NCI-H2227 (cell line): ENCODE measurements around the gene IMMP1L.
A peak's percentile ranks its signal among the peaks of the same experiment; 100 is the strongest.
"Not testable (repeated sequence)": the region's sequence is repeated elsewhere in the genome, so short reads cannot be mapped to it uniquely, and the experiment has no call there.

Experiments
- DNase-seq: peaks from one replicate; lab custom pipeline; 2025; ENCODE audit not compliant: unreplicated experiment; lab: John Stamatoyannopoulos, UW

IMMP1L gene, protein sequence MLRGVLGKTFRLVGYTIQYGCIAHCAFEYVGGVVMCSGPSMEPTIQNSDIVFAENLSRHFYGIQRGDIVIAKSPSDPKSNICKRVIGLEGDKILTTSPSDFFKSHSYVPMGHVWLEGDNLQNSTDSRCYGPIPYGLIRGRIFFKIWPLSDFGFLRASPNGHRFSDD

DNA sequence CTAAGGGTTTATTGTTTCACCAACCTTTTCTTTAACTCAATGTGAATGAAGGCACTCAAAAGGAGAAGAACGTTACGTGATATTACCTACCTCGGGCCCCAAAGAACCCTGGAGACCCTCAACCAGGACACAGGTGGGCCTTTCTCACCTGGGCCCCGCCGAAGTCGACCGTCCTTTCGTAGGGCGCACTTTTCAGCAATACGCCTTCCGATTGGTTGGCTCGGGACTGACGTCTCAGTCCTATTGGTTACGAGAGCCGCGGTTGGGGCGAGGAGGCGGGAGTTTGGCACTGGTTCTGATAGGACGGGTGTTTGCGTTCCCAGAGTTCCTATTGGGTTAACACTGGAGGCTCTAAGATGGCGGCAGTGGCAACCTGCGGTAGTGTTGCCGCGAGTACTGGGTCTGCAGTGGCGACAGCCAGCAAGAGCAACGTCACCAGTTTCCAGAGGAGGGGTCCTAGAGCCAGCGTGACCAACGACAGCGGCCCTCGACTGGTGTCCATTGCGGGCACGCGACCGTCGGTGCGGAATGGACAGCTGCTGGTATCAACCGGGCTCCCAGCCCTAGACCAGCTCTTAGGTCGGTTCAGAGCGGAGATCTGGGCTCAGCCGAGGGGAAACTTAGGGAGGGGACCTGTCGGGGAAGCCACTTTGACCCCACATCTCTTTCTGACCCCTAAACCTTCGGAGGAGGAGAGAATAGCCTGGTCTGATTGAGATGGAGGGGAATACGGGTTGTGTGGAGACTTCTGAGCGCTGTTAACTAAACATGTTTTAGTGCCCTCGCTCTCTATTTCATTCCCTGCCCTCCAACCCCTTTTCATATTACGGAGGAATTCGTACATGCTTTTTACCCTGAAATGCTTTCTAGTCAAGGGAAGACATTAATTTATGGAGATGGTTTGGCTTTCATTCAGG, at the start of gene IMMP1L, which contains the start of gene ELP4:
Gene IMMP1L, minus strand, starts transcription at position 194 of the 917 bp plus-strand sequence. CDS start 46,346 bp downstream, outside the sequence.
Gene ELP4, plus strand, starts transcription at position 339 of the 917 bp plus-strand sequence. Its CDS starts 18 bp downstream, at position 357.
- peak; percentile 99 for DNase-seq

DNA sequence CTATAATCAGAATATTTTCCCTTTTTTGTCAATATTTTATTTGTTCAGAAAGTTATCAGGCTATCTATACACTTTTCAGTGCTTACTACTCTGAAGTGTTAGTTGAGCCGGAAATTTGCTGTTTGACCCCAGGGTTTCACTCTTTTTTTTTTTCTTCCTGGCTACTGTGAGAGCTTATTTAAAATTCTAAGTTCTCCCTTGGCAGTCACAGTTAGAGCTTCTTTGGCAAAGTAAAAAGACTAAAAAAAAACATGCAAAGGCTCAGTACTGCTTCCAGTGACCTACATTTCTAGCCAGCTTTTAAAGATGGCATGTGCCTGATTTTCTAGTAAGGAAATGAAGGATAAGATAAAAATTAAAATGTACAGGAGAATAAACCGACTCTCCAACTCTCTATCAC, 48.6 kb upstream of the IMMP1L start:
- no peak for DNase-seq

DNA sequence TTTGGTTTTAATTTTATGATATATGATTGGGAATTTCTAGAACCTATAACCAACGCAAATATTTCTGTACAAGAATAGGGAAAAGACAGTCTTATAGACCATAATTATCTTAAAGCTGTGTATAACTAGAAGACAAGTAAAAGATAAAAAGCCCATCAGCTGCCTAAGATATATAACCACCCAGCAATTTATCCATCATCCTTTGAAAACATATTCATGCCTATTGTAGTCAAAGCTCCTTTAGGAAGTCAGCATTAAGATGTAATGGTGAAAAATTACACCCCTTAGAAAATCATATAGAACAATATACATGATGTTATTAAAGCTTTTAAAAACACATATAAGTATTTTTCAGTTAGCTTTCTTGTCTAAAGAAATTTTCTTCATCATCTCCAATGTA, 46.5 kb upstream of the IMMP1L start:
- DNase-seq = peak; percentile 27

DNA sequence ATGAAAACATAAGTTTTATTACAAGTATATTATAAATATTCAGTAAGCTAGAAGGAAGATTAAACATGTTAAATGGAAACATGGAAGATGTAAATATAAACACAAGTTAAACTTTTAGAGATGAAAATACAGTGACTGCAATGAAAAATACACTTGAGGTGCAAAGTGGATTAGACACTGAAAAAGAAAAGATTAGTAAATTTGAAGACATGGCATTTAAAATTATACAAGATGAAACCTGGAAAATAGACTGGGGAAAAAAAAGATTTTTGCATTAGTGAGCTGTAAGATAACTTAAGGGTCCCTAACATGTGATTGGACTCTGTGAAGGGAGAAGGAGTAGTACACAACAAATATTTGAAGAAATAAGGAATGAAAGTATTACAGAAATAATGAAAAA, 33.4 kb upstream of the IMMP1L start:
- DNase-seq = no peak

DNA sequence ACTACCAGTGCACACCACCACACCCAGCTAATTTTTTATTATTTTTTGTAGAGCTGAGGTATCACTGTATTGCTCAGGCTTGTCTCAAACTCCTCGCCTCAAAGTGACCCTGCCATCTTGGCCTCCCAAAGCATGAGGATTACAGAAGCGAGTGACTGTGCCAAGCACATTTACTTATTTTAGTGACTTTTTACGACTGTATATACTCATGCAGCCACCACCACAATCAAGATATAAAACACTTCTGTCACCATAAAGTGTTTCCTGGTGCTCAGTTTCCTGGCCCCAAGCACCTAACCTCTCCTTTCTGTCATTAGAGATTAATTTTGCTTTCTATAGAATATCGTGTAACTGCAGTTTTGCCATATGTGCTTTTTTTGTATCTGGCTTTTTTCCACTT, 26.1 kb upstream of the IMMP1L start:
- no peak for DNase-seq

DNA sequence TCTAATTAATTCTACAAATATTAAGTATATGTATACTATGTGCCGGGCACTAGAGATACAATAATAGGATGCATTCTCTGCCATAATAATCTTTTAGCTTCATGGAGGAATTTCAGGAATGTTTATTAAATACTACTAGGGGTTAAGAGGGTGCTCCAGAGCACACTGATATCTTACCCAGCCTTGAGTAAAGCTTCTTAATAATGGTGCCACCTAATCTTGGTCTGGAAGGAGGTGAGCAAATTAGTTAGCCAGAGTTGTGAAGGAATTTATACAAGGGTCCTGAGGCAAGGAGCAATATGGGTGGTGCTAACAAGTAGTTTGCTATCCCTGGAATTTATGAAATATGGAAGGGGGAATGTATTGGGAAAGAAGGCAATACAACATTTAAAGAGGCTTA, 21.9 kb upstream of the IMMP1L start:
- DNase-seq = no peak

DNA sequence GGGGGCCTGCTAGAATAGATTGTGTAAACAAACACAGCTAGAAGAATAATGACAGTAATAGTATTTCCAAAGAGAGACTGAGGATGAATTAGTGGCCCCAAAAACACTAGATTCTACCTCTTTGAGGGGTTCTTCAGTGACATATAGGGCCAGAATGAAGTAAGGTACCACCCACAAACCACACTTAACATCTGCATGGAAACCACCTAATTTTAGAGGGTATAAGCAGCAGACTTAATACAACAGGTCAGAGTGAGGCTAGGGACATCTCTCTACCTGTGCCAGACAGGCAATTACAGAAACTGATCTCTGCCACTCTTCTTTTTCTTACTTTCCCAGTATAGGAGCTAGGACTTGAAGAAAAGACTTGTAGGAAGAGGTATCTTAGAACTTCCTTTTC, 20.3 kb upstream of the IMMP1L start:
- DNase-seq = no peak

DNA sequence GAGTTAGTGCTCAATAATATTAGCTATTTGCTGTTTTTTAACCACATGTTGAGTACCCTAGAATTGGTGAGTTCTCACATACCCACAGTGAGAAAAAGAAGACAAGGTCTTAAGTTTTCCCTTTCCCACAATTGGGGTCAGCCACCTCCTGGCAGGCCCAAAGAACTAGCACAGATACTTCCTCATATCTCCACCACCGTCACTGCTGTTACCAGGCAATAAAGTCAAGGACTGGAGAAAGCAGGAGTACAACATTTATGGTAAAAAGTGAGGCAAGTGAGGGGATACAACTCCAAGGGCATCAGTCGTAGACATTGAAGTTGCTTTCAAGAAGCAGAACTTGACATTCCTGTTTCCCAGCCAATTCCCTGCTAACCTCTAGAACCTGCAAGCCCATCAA, 19.8 kb upstream of the IMMP1L start:
- DNase-seq = no peak

DNA sequence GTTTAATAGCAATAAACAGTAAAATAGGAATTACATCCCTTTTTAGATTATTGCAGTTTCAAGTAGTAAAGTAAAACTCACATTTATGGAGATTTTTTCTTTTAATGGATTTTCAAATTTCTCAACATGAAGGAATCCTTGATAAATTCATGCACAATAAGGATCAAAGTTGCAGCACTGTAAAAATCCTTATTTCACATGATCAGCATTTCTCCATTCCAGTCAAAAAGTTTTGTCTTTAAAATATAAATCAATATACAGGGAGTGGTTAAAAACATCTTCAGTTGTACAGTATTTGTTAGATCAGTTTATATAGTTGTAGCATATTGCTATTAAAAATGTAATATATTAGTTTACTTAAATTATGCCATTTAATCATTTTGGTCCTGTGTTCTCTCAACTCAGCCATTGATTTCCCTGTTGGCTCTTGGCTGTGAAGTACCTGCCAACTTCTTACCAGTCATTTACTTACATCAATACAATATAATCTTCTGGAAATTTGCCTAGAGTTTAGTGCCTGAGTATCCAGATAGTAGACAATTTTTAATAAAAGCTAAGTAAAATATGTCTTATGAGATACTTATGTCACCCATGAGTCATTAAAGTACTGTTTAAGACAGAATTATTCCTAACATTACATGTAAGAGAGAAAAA, 12.2 kb upstream of the IMMP1L start:
- DNase-seq = no peak

DNA sequence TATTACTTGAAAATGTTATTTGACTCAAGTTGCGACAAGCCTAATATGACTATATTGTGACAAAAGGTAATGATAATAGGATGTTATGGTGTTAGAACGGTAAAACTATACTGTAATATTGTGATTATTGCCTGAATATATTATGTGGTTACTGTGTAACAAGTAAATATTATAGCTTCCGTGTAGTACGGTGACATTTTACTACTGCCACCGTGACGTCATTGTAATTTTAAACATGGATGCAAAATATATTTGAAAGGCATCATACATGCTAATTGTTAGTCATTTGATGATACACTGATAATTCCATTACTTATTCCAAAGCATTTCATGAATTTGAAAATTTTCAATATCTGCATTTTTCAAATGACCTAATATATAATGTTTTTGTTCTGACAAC, 2.7 kb upstream of the IMMP1L start:
- no peak for DNase-seq

DNA sequence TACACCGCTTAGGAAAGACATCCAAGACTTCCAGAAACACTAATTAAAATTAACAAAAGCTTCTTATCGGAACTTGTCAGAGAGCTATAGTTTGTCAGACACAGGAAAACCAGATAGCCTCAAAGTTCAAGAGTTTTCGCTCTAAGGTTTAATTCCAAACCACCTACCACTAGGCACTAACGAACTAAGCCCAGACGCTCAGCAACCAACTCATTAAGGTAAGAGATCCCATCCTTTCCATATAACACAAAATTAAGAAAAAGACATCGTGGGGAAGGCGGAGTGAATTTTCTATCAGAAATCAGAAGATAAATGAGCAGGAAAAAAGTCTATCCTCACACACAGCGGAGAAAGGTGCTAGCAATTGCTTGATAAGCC, 382 bp downstream of the IMMP1L start:
- no peak for DNase-seq

DNA sequence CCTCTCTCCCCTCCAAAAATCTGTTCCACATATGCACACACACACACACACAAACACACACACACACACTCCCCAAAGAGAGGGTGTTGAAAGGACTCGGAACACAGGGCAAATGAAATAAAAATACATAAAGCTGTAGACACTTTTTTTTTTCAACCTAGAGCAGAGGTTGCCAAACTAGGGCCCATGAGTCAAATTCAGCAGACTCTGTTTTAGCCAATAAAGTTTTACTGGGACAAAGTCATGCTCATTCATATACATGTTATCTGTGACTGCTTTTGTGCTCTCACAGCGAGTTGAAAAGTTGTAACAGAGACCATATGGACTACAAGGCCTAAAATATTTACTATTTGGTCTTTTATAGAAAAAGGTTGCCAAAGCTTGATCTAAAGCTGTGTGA, 8.9 kb downstream of the IMMP1L start:
- DNase-seq = no peak

DNA sequence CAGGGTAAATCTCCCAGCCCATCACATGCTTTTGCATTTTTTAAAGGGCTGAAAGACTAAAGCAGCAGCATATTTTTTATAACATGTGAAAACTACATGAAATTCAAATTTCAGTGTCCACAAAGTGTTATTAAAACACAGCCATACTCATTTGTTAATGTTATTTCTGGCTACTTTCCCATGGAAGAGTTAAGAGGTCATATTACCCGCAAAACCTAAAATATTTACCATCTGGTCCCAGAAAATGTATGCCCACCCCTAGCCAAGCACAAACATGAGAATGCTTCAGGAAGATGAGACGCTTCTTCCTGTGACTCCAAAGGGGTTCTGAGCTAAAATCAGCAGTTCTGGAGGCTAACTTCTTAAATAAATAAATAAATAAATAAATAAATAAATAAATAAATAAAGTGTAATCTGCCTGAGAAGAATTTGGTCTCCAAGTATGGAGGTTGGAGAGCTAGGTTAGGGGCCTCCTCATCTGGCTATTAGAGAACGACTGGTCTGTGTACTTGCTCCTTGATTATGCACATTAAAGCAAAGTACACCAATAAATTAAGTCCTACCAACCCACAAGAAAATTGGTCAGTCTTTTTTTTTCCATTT, 9.7 kb downstream of the IMMP1L start:
- no peak for DNase-seq

DNA sequence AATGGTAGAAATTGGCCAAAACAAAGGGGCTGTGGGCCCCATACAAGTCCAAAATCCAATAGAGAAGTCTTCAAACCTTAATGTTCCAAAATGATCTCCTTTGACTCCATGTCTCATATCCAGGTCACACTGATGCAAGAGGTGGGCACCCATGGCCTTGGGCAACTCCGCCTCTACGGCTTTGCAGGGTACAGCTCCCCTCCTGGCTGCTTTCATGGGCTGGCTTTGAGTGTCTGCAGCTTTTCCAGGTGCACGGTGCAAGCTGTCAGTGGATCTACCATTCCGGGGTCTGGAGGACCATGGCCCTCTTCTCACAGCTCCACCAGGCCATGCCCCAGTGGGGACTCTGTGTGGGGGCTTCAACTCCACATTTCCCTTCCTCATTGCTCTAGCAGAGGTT, 15.7 kb downstream of the IMMP1L start:
- DNase-seq = not testable (repeated sequence)

DNA sequence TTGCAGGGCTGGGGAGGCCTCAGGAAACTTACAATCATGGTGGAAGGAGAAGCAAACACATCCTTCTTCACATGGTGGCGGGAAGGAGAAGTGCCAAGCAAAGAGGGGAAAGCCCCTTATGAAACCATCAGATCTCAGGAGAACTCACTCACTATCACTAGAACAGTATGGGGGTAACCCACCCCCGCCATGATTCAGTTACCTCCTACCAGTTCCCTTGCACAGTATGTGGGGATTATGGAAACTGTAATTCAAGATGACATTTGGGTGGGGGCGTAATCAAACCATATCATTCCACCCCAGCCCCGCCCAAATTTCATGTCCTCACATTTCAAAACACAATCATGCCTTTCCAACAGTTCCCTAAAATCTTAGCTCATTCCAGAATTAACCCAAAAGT, 16.2 kb downstream of the IMMP1L start:
- no peak for DNase-seq

DNA sequence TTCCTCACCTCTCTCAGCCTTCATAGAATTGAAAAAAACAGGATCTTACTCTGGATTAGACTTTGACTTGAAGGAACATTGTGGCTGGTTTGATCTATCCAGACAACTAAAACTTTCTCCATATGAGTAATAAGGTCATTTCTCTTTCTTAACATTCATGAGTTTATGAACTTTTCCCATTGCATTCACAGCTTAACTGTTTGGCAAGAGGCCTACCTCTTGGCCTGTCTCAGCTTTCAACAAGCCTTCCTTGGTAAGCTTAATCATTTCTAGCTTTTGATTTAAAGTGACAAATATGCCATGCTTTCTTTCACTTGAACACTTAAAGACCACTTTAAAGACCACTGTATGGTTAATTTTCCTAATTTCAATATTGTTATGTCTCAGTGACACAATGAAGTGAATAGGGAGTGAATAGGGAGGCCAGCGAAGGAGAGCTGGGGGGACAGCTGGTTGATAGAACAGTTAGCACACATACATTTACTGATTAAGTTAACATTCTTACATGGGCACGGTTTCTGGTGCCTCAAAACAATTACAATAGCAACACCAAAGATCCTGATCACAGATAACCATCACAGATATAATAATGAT, 17.0 kb downstream of the IMMP1L start:
- no peak for DNase-seq

DNA sequence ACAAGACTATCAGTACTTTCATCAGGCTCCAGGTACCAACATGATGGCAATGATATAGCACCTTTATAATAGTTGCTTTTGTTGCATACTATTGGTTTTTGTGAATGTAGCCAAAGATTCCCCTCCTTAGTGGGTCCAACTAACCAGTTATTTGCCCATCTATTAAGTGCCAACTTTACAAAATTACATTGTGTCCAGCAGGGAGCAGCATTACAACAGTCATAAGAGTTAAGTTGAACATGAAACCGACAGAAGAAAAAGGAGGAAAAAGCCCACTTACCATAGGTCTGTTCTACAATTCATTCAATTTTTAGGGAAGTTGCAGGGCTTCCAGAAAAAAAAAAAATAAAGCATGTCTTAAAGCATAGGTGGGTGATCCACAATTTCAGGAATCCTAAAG, 21.6 kb downstream of the IMMP1L start:
- DNase-seq = peak; percentile 46

DNA sequence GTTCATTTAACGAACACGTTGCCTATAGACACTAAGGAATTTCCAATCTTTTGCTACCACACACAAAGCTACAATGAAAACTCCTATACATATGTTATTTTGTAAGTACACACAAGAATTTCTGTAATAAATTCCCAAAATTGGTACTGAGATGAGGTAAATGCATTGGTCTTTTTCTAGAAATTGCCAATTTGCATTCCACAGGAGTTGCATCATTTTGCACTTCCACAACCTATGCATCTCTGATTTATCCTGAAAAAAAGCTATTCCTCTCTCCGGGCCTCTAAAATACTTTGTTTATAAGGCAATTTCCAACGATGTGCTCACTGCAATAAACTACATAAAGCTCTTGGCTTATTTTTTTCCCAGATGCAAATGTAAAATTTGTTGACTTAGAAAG, 24.9 kb downstream of the IMMP1L start:
- no peak for DNase-seq

DNA sequence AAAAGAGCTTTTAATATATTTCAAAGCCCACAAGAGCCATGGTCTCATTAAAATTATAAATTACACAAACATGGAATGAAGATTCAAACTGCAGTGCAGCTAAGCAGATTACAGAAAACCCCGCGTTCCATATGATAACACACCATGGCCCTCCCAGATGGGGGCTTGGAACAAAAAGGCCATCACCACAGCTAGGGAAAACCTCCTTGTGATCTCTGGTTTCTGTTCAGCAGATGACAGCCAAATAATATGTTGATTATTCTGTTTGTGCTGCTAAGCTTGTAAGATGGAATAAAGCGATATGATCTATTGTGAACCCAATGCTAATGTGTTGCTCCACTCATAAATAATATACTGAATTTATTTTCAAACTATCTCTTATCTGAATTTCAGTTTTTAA, 28.5 kb downstream of the IMMP1L start:
- DNase-seq = peak; percentile 37

DNA sequence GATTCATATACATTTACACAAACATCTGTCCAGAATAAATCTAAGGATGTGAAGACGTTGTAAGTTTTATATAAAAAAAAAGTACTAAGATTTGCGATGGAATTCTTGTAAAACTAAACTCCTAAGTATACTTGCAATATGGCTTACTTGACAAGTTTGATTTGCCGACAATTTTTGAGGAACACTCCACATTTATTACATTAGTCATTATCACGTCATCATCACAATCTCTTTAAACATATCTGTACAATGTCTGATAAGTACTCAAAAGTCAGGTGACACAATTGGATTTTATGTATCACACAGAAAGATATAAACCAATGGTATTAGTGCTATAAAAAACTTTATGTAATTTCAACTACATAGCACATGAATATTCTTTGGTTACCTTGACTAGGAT, 30.4 kb downstream of the IMMP1L start:
- no peak for DNase-seq

DNA sequence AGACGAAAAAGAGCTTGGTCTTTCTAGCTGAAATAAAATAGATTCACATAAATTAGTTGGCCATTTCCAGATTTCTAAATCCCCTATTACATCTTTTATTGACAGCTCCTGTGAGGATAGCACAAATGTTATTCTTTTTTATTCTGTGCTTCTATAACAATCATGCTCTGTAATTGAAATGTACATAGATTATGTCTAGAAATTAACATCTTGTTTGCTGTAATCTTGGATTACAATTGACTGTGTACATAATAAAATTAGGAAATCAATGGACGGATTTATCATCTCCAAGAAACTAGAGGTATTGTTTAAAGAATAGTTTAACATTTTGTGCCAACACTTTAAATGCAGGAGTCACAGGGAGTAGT, 31.2 kb downstream of the IMMP1L start:
- DNase-seq = no peak
